GM12801 (cell line): ENCODE measurements around the gene FNDC5.

Experiments
- CTCF ChIP-seq: IDR thresholded peaks from one replicate; pipeline ENCODE4 v1.5.1; 2011; ENCODE audit warnings: control low read depth; ENCODE audit not compliant: insufficient read length; ENCODE audit errors: extremely low read depth

Gene FNDC5

GRCh38 chr1:32869923-32870614 is 643 bp downstream of the FNDC5 start:
- no peak for TF ChIP-seq CTCF

GRCh38 chr1:32868806-32869455 is 1.8 kb downstream of the FNDC5 start:
- TF ChIP-seq CTCF = no peak

- TF ChIP-seq CTCF = no peak
These were observed 2.6 kb downstream of the FNDC5 start for GRCh38 chr1:32868085-32868484.

GRCh38 chr1:32867671-32868070 is 3.0 kb downstream of the FNDC5 start:
- no peak for TF ChIP-seq CTCF

- TF ChIP-seq CTCF = no peak
These were observed 3.6 kb downstream of the FNDC5 start for GRCh38 chr1:32867151-32867550.

GRCh38 chr1:32865639-32866405 is 4.9 kb downstream of the FNDC5 start:
- no peak for TF ChIP-seq CTCF

- no peak for TF ChIP-seq CTCF
These were observed 6.2 kb downstream of the FNDC5 start for GRCh38 chr1:32864375-32865019.
